Transverse colon (tissue), 3 donors: Measurements from ENCODE around the gene PODNL1.

Source experiments
- EP300 ChIP-seq: sonication (generic); formaldehyde crosslinking; IDR thresholded peaks from one replicate; pipeline ENCODE4 v1.6.1; 2017; ENCODE audit warnings: antibody characterized with exemption, low read depth
- TF ChIP-seq, protein P1 (sequence below), 5 experiments: fragments of 200-600 bp in 3 of 5; fragments of 450-650 bp in 2 of 5; sonication (generic) in 3 of 5; IDR thresholded peaks; 1 replicate in 2 of 5; 2 replicates in 3 of 5; pipeline ENCODE4 v1.5.1; 2016 to 2017; ENCODE audit warnings: antibody characterized with exemption in 5 of 5, inconsistent platforms in 3 of 5, mild to moderate bottlenecking in 2 of 5, moderate library complexity in 1 of 5

DNA sequence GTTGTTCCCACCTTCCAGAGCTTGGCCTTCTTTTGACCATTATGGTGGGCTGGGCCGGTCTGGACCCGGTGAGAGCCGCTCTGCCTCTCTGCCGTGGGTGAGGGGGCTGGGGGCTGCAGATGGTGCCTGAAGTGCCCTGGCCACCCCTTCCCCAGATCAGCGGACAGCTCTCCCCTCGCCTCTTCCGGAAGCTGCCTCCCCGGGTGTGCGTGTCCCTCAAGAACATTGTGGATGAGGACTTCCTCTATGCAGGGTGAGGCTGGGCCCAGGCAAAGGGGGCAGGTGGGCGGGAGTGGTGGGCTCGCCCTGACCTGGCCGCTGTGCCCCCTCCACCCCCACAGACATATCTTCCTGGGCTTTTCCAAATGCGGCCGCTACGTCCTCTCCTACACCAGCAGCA lies 16.0 kb upstream of the PODNL1 start:
- TF ChIP-seq, protein P1, sequence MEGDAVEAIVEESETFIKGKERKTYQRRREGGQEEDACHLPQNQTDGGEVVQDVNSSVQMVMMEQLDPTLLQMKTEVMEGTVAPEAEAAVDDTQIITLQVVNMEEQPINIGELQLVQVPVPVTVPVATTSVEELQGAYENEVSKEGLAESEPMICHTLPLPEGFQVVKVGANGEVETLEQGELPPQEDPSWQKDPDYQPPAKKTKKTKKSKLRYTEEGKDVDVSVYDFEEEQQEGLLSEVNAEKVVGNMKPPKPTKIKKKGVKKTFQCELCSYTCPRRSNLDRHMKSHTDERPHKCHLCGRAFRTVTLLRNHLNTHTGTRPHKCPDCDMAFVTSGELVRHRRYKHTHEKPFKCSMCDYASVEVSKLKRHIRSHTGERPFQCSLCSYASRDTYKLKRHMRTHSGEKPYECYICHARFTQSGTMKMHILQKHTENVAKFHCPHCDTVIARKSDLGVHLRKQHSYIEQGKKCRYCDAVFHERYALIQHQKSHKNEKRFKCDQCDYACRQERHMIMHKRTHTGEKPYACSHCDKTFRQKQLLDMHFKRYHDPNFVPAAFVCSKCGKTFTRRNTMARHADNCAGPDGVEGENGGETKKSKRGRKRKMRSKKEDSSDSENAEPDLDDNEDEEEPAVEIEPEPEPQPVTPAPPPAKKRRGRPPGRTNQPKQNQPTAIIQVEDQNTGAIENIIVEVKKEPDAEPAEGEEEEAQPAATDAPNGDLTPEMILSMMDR (IDR thresholded peaks at IDR 0.05): no peak
- no peak for TF ChIP-seq EP300
